ENCODE measurements around the gene JAML. TPM values are rescaled to one million over a fixed set of nuclear protein-coding genes. Genes with fewer than 3 reads are reported as not detected.

The JAML gene
- total and polyA plus RNA-seq, 12 donors: 0.50 to 19.5 (median 2.1) TPM

DNA sequence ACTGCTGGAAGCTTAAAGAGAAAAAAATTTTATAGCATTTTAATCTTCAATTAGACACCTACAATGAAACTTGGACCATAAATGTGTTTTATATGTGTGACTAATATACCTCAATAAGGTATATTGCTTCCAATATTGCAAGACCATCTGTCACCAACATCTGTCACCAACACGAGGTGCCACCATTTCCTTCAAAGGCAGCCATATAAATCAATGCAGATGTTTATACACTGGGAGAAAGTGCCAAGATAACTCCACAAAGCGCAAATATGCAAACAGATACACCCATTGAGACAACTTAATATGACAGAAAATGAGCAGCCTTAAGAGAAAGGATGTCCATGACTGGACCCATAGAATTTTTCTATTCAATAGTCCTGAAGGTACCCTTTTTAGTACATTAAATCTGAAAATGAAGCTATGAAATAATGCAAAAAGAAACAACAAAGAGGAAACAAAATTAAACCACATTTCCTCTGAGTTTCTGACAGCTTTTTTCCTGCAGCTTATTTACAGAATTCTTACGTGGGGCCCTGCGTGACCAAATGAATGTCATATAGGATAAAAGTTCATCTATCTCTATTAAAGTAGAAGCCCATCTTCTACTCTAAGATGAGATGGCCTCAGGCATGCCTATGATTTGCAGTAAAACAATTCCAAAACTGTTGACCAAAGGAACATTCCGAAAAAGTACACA lies 14.8 kb upstream of the JAML start:
- no peak for TF ChIP-seq CTCF (IDR thresholded peaks at IDR 0.05)
- Histone ChIP-seq H3K4me1 (peaks cover 0 to 65% (median 19%) of the 10 kb centered on the region in 9 donors), H3K4me3 (peak overlapping the region in 1 of 10 donors; percentile 34), H3K27ac (peak overlapping the region in 5 of 10 donors; percentile 21 to 79 (median 32)), H3K9me3 (no peaks in the 10 kb centered on the region), H3K27me3 (no peaks in the 10 kb centered on the region), H3K36me3 (peaks cover 0 to 9% (median 0%) of the 10 kb centered on the region in 9 donors)
- ATAC-seq (no peak), DNase-seq (no peak)
- WGBS, 2 donors: 80 to 83% methylated on average over 5 of the region's 5 CpGs
- intact Hi-C loops (cut with DNase I): no loop called here

- Histone ChIP-seq H3K36me3 (peaks cover 0 to 13% (median 0%) of the 10 kb centered on the region in 9 donors), H3K4me3 (peak overlapping the region in 1 of 10 donors; percentile 34), H3K27me3 (no peaks in the 10 kb centered on the region), H3K9me3 (no peaks in the 10 kb centered on the region), H3K27ac (peak overlapping the region in 3 of 10 donors; percentile 32 to 79 (median 47)), H3K4me1 (peaks cover 0 to 65% (median 19%) of the 10 kb centered on the region in 9 donors)
- no peak for ATAC-seq
- TF ChIP-seq CTCF (IDR thresholded peaks at IDR 0.05): no peak
- 91 to 95% methylated on average over 1 of the region's 1 CpG for WGBS, 2 donors
- no peak for DNase-seq
- intact Hi-C loops (cut with DNase I): no loop called here
Observed at GRCh38 chr11:118238929-118239328, 14.1 kb upstream of the JAML start.

DNA sequence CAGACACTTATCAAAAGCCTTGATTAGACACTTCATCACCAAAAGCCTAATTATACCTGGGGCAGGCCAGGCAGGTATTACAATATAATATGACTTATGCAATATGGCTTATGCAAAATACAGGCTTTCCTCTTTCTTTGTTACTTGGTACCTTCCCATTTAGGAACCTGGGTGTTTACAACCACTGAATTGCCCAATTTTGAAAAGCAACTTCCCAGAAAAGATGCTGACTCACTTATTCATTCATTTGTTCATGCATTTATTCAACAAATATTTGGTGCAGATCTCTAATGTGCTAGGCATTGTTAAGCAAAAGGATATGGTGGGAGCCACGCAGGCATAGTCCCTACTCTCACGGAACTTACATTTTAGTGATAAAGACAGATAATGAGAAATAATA lies 13.6 kb upstream of the JAML start:
- DNase-seq (no peak), ATAC-seq (no peak)
- intact Hi-C loops (cut with DNase I): no loop called here
- Histone ChIP-seq H3K36me3 (peaks cover 0 to 14% (median 0%) of the 10 kb centered on the region in 9 donors), H3K27me3 (no peaks in the 10 kb centered on the region), H3K4me3 (no peak overlapping the region), H3K9me3 (no peaks in the 10 kb centered on the region), H3K27ac (peak overlapping the region in 2 of 10 donors; percentile 32 to 79), H3K4me1 (peaks cover 0 to 65% (median 19%) of the 10 kb centered on the region in 9 donors)
- 91 to 96% methylated on average over 2 of the region's 2 CpGs for WGBS, 2 donors
- no peak for TF ChIP-seq CTCF (IDR thresholded peaks at IDR 0.05)

GRCh38 chr11:118236170-118236569 lies 11.4 kb upstream of the JAML start:
- WGBS, 2 donors: 73 to 88% methylated on average over 2 of the region's 2 CpGs
- no peak for DNase-seq
- no peak for ATAC-seq
- Histone ChIP-seq H3K27ac (peak overlapping the region in 2 of 10 donors; percentile 59 to 82), H3K36me3 (peaks cover 0 to 26% (median 0%) of the 10 kb centered on the region in 9 donors), H3K4me1 (peaks cover 0 to 56% (median 9%) of the 10 kb centered on the region in 9 donors), H3K9me3 (no peaks in the 10 kb centered on the region), H3K4me3 (no peak overlapping the region), H3K27me3 (no peaks in the 10 kb centered on the region)
- no peak for TF ChIP-seq CTCF (IDR thresholded peaks at IDR 0.05)
- intact Hi-C loops (cut with DNase I): no loop called here
